Erythroblast (primary cell): ENCODE results near the gene HNF1B.

Experiments used
- GATA1 ChIP-seq: IDR thresholded peaks from 2 replicates; pipeline ENCODE4 v1.6.1; 2011; ENCODE audit warnings: low read depth, mild to moderate bottlenecking, control low read depth, low read length, moderate library complexity
- POLR2A ChIP-seq: IDR thresholded peaks from 2 replicates; pipeline ENCODE4 v1.6.1; 2011; ENCODE audit warnings: mild to moderate bottlenecking, low read length

- TF ChIP-seq POLR2A (no peak), GATA1 (no peak)
Measured at GRCh38 chr17:37672548-37673078, 72.2 kb downstream of the HNF1B start.
